WTC11 (cell line): ENCODE results near the gene PYGB.

Experiments
- ATF2 ChIP-seq: sonication (generic); formaldehyde crosslinking; IDR thresholded peaks from 2 replicates; pipeline ENCODE4 v1.8.1; 2022; ENCODE audit warnings: low read depth, missing genetic modification reagents, borderline replicate concordance
- ATF3 ChIP-seq: sonication (generic); formaldehyde crosslinking; conservative IDR thresholded peaks from 2 replicates; pipeline ENCODE4 v1.8.1; 2022; ENCODE audit warnings: mild to moderate bottlenecking, missing genetic modification reagents
- ATF6 ChIP-seq: sonication (generic); formaldehyde crosslinking; IDR thresholded peaks from 2 replicates; pipeline ENCODE4 v1.8.1; 2023; ENCODE audit warnings: mild to moderate bottlenecking, missing genetic modification reagents
- CREB1 ChIP-seq: sonication (generic); formaldehyde crosslinking; IDR thresholded peaks from 2 replicates; pipeline ENCODE4 v1.8.0; 2023; ENCODE audit warnings: mild to moderate bottlenecking, missing genetic modification reagents
- CTCF ChIP-seq: fragments of 200-600 bp; IDR thresholded peaks from 2 replicates; pipeline ENCODE4 v1.8.0; 2022; ENCODE audit warnings: antibody characterized with exemption
- ELF4 ChIP-seq: sonication (generic); formaldehyde crosslinking; IDR thresholded peaks from 2 replicates; pipeline ENCODE4 v1.8.1; 2022; ENCODE audit warnings: low read depth, mild to moderate bottlenecking, moderate library complexity, missing genetic modification reagents
- KAT7 ChIP-seq: sonication (generic); formaldehyde crosslinking; IDR thresholded peaks from 2 replicates; pipeline ENCODE4 v1.8.1; 2023; ENCODE audit warnings: missing genetic modification reagents, mild to moderate bottlenecking, borderline replicate concordance
- MAX ChIP-seq: sonication (generic); formaldehyde crosslinking; IDR thresholded peaks from 2 replicates; pipeline ENCODE4 v1.8.0; 2022; ENCODE audit warnings: mild to moderate bottlenecking, missing genetic modification reagents
- MYBL2 ChIP-seq: sonication (generic); formaldehyde crosslinking; IDR thresholded peaks from 2 replicates; pipeline ENCODE4 v1.8.1; 2023; ENCODE audit warnings: mild to moderate bottlenecking, moderate library complexity, missing genetic modification reagents
- NR2C2 ChIP-seq: sonication (generic); formaldehyde crosslinking; IDR thresholded peaks from 2 replicates; pipeline ENCODE4 v1.8.0; 2022; ENCODE audit warnings: mild to moderate bottlenecking, missing genetic modification reagents
- RORB ChIP-seq: fragments of 250-450 bp; sonication (Bioruptor Pico); IDR thresholded peaks from 2 replicates; pipeline ENCODE4 v1.9.0; 2021; ENCODE audit warnings: mild to moderate bottlenecking
- TEAD4 ChIP-seq: sonication (generic); formaldehyde crosslinking; IDR thresholded peaks from 2 replicates; pipeline ENCODE4 v1.8.0; 2022; ENCODE audit warnings: mild to moderate bottlenecking, missing genetic modification reagents
- USF1 ChIP-seq: sonication (generic); formaldehyde crosslinking; IDR thresholded peaks from 2 replicates; pipeline ENCODE4 v1.8.0; 2022; ENCODE audit warnings: mild to moderate bottlenecking, missing genetic modification reagents

- TF ChIP-seq ATF2 (CRISPR knock-in tag) (no peak), CTCF (no peak), KAT7 (CRISPR knock-in tag) (no peak), TEAD4 (CRISPR knock-in tag) (no peak), USF1 (no peak), RORB (no peak), MAX (CRISPR knock-in tag) (no peak), ELF4 (CRISPR knock-in tag) (no peak), ATF6 (CRISPR knock-in tag) (no peak), CREB1 (CRISPR knock-in tag) (no peak), MYBL2 (CRISPR knock-in tag) (no peak), NR2C2 (CRISPR knock-in tag) (no peak), ATF3 (CRISPR knock-in tag) (no peak)
Observed at GRCh38 chr20:25242231-25242630, 5.7 kb upstream of the PYGB start.
